HCT116 (cell line): ENCODE results near the gene TARBP1. TPM values are rescaled to one million over a fixed set of nuclear protein-coding genes. Genes with fewer than 3 reads are reported as not detected.

Source experiments
- ATAC-seq: fragments of 200-7000 bp; cut with Tn5 transposase; 2 replicates; pipeline ENCODE4 v1.9.1; 2020; ENCODE audit warnings: mild to moderate bottlenecking, moderate library complexity
- BruUV-seq: library from RNA; stranded (reverse); fragments of 400-500 nt; replicated peaks from 2 replicates; lab custom pipeline; 2021; lab: Mats Ljungman, UMichigan
- CTCF ChIA-PET: fragments of 300-600 bp; sonication (Branson Sonifier 250); formaldehyde crosslinking; loops from one replicate; lab custom pipeline; 2021; ENCODE audit warnings: antibody characterized with exemption; lab: Charles Lee
- POLR2A ChIA-PET: fragments of 300-600, 350-600 bp; sonication (Branson Sonifier 250); formaldehyde crosslinking; loops from one replicate; lab custom pipeline; 2021; ENCODE audit warnings: antibody characterized with exemption; lab: Charles Lee
- RAD21 ChIA-PET, 2 experiments: fragments of 300-600 bp; sonication (Branson Sonifier 250); formaldehyde crosslinking; loops; one replicate each; lab custom pipeline; 2023; ENCODE audit warnings: low total read pairs in 2 of 2; ENCODE audit not compliant: uncharacterized antibody in 2 of 2, unreplicated experiment in 2 of 2, low non-redundant PET in 1 of 2; lab: Charles Lee
- DNase-seq: peaks from one replicate; pipeline ENCODE4 v3.0.0-alpha.2; 2010; ENCODE audit warnings: low read depth, low spot score
- H2AFZ ChIP-seq: fragments of 200-600 bp; shearing (Covaris generic), sonication (generic); 2 replicates; pipeline ENCODE4 v1.6.1; 2017; ENCODE audit warnings: low read depth, mixed run types, mixed read lengths, antibody characterized with exemption, low read length; ENCODE audit not compliant: poor library complexity, severe bottlenecking
- H3K27ac ChIP-seq: 2 replicates; pipeline ENCODE4 v1.5.1; 2012; ENCODE audit warnings: low read depth, low read length
- H3K27me3 ChIP-seq: fragments of 200-600 bp; sonication (generic); 2 replicates; pipeline ENCODE4 v1.6.1; 2016; ENCODE audit warnings: mixed run types, low read length, mixed read lengths; ENCODE audit not compliant: insufficient read depth
- H3K36me3 ChIP-seq, 2 experiments: fragments of 200-500 bp in 1 of 2; fragments of 200-600 bp in 1 of 2; sonication (Bioruptor generic) in 1 of 2; sonication (generic) in 1 of 2; 2 replicates each; pipeline versions ENCODE4 v1.5.1 to v1.6.1; 2014 to 2016; ENCODE audit warnings: low read length in 2 of 2, inconsistent platforms in 1 of 2, mixed read lengths in 1 of 2, mixed run types in 1 of 2; ENCODE audit not compliant: insufficient read depth in 2 of 2, control insufficient read depth in 1 of 2
- H3K4me1 ChIP-seq, 2 experiments: fragments of 200-600 bp in 1 of 2; sonication (generic) in 1 of 2; 2 replicates each; pipeline versions ENCODE4 v1.5.1 to v1.6.1; 2012 to 2017; ENCODE audit warnings: low read length in 2 of 2, inconsistent platforms in 1 of 2, mild to moderate bottlenecking in 1 of 2, mixed read lengths in 1 of 2, mixed run types in 1 of 2, moderate library complexity in 1 of 2; ENCODE audit not compliant: insufficient read depth in 2 of 2, control insufficient read depth in 1 of 2
- H3K4me2 ChIP-seq: fragments of 200-600 bp; sonication (generic); 2 replicates; pipeline ENCODE4 v1.6.1; 2017; ENCODE audit warnings: mixed run types, low read length, mixed read lengths
- H3K4me3 ChIP-seq, 2 experiments: fragments of 200-600 bp in 1 of 2; sonication (generic) in 1 of 2; replicated peaks in 1 of 2; 2 replicates each; pipeline ENCODE4 v1.5.1; 2011 to 2016; ENCODE audit warnings: low read length in 2 of 2, control low read depth in 1 of 2, low read depth in 1 of 2, mild to moderate bottlenecking in 1 of 2, mixed read lengths in 1 of 2, mixed run types in 1 of 2
- H3K79me2 ChIP-seq: fragments of 200-600 bp; sonication (generic); 2 replicates; pipeline ENCODE4 v1.6.1; 2017; ENCODE audit warnings: mild to moderate bottlenecking, mixed run types, low read length, moderate library complexity, mixed read lengths; ENCODE audit not compliant: insufficient read depth
- H3K9ac ChIP-seq: fragments of 200-600 bp; sonication (generic); 2 replicates; pipeline ENCODE4 v1.6.1; 2016; ENCODE audit warnings: low read length, mixed read lengths
- H3K9me2 ChIP-seq: fragments of 200-600 bp; sonication (generic), shearing (Covaris generic); 2 replicates; pipeline ENCODE4 v1.6.1; 2017; ENCODE audit warnings: mixed run types, mild to moderate bottlenecking, moderate library complexity; ENCODE audit not compliant: insufficient read depth
- H3K9me3 ChIP-seq, 2 experiments: fragments of 200-500 bp in 1 of 2; fragments of 200-600 bp in 1 of 2; sonication (Bioruptor generic) in 1 of 2; sonication (generic) in 1 of 2; 2 replicates each; pipeline ENCODE4 v1.6.1; 2014 to 2017; ENCODE audit warnings: low read length in 2 of 2, mixed read lengths in 2 of 2, inconsistent platforms in 1 of 2, low read depth in 1 of 2, mild to moderate bottlenecking in 1 of 2, mixed run types in 1 of 2, moderate library complexity in 1 of 2; ENCODE audit not compliant: control insufficient read depth in 1 of 2, insufficient read depth in 1 of 2
- H4K20me1 ChIP-seq: fragments of 200-600 bp; sonication (generic), shearing (Covaris generic); 2 replicates; pipeline ENCODE4 v1.6.1; 2017; ENCODE audit warnings: mixed run types, mild to moderate bottlenecking, moderate library complexity; ENCODE audit not compliant: insufficient read depth
- CBX3 ChIP-seq: IDR thresholded peaks from 2 replicates; pipeline ENCODE4 v1.6.1; 2012; ENCODE audit warnings: low read depth
- CEBPB ChIP-seq: IDR thresholded peaks from 2 replicates; pipeline ENCODE4 v1.6.1; 2012; ENCODE audit warnings: low read depth
- EGR1 ChIP-seq: IDR thresholded peaks from 2 replicates; pipeline ENCODE4 v1.6.1; 2012; ENCODE audit warnings: low read depth
- ELF1 ChIP-seq: IDR thresholded peaks from 2 replicates; pipeline ENCODE4 v1.6.1; 2012; ENCODE audit warnings: low read depth, borderline replicate concordance
- EZH2phosphoT487 ChIP-seq: fragments of 200-600 bp; IDR thresholded peaks from 2 replicates; pipeline ENCODE4 v1.6.1; 2018; ENCODE audit warnings: antibody characterized with exemption, borderline replicate concordance
- FOSL1 ChIP-seq: IDR thresholded peaks from 2 replicates; pipeline ENCODE4 v1.6.1; 2012; ENCODE audit warnings: low read depth
- JUND ChIP-seq: IDR thresholded peaks from 2 replicates; pipeline ENCODE4 v1.6.1; 2012
- MAX ChIP-seq: IDR thresholded peaks from 2 replicates; pipeline ENCODE4 v1.6.1; 2012
- POLR2A ChIP-seq: IDR thresholded peaks from 2 replicates; pipeline ENCODE4 v1.7.0; 2011; ENCODE audit warnings: borderline replicate concordance; ENCODE audit not compliant: insufficient read depth, insufficient read length; ENCODE audit errors: extremely low read depth
- POLR2AphosphoS5 ChIP-seq: IDR thresholded peaks from 2 replicates; pipeline ENCODE4 v1.6.1; 2011; ENCODE audit warnings: mild to moderate bottlenecking, low read depth, low read length, moderate library complexity
- RAD21 ChIP-seq: IDR thresholded peaks from 2 replicates; pipeline ENCODE4 v1.6.1; 2012; ENCODE audit warnings: low read depth, mild to moderate bottlenecking
- SIN3A ChIP-seq: IDR thresholded peaks from 2 replicates; pipeline ENCODE4 v1.6.1; 2012; ENCODE audit warnings: low read depth
- TCF7L2 ChIP-seq: IDR thresholded peaks from 2 replicates; pipeline ENCODE4 v1.7.0; 2011; ENCODE audit warnings: borderline replicate concordance, inconsistent platforms; ENCODE audit not compliant: insufficient read depth, insufficient read length; ENCODE audit errors: extremely low read depth
- YY1 ChIP-seq: IDR thresholded peaks from 2 replicates; pipeline ENCODE4 v1.6.1; 2011; ENCODE audit warnings: low read length, low read depth, moderate library complexity, mild to moderate bottlenecking; ENCODE audit not compliant: insufficient replicate concordance; ENCODE audit errors: extremely low read depth
- ZFX ChIP-seq: fragments of 450-650 bp; IDR thresholded peaks from 2 replicates; pipeline ENCODE4 v1.6.1; 2017
- ZNF274 ChIP-seq: fragments of 200-500 bp; sonication (Bioruptor generic); IDR thresholded peaks from 2 replicates; pipeline ENCODE4 v1.6.1; 2014; ENCODE audit warnings: mild to moderate bottlenecking, low read depth, low read length, inconsistent platforms
- intact Hi-C: fragments of 100-400 bp; cut with micrococcal nuclease; formaldehyde crosslinking; loops from 2 replicates; pipeline ENCODE4 v1.10.0; 2022
- total RNA-seq: library from RNA; stranded (reverse); gene quantifications from one replicate; pipeline ENCODE4 v1.2.1, GENCODE V29; 2021; ENCODE audit not compliant: unreplicated experiment
- TF ChIP-seq, protein P1 (sequence below), 3 experiments: fragments of 200-600 bp in 1 of 3; sonication (generic) in 1 of 3; IDR thresholded peaks in 2 of 3; conservative IDR thresholded peaks in 1 of 3; 2 replicates each; pipeline ENCODE4 v1.5.1; 2012 to 2017; ENCODE audit warnings: low read depth in 2 of 3, low read length in 2 of 3, antibody characterized with exemption in 1 of 3, borderline replicate concordance in 1 of 3, control low read depth in 1 of 3, mild to moderate bottlenecking in 1 of 3, mixed read lengths in 1 of 3, mixed run types in 1 of 3, moderate library complexity in 1 of 3; ENCODE audit not compliant: insufficient read depth in 1 of 3
- TF ChIP-seq, protein P2 (sequence below): IDR thresholded peaks from 2 replicates; pipeline ENCODE4 v1.6.1; 2012

Gene TARBP1
- total RNA-seq, 1 experiment from 2014 or later: 17.2 TPM

- RAD21 ChIA-PET: no interaction called here
- H3K4me3 ChIP-seq: no peak overlapping the region
- TF ChIP-seq RAD21 (peak; percentile 44), JUND (no peak), CBX3 (no peak), ZNF274 (no peak), FOSL1 (no peak), MAX (no peak)
- TF ChIP-seq, protein P1, sequence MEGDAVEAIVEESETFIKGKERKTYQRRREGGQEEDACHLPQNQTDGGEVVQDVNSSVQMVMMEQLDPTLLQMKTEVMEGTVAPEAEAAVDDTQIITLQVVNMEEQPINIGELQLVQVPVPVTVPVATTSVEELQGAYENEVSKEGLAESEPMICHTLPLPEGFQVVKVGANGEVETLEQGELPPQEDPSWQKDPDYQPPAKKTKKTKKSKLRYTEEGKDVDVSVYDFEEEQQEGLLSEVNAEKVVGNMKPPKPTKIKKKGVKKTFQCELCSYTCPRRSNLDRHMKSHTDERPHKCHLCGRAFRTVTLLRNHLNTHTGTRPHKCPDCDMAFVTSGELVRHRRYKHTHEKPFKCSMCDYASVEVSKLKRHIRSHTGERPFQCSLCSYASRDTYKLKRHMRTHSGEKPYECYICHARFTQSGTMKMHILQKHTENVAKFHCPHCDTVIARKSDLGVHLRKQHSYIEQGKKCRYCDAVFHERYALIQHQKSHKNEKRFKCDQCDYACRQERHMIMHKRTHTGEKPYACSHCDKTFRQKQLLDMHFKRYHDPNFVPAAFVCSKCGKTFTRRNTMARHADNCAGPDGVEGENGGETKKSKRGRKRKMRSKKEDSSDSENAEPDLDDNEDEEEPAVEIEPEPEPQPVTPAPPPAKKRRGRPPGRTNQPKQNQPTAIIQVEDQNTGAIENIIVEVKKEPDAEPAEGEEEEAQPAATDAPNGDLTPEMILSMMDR (IDR thresholded peaks at IDR 0.05 in 2 of 3, conservative IDR thresholded peaks at IDR 0.05 in 1 of 3; ENCODE audit: borderline replicate concordance in 1 of 3, insufficient read depth in 1 of 3, low read depth in 2 of 3, low read length in 2 of 3): peak in 2 of 3 experiments; percentile 24 to 30; a peak in 2 of 6 replicates
- H4K20me1 ChIP-seq: no peaks in the 10 kb centered on the region
- no peaks in the 10 kb centered on the region for H3K79me2 ChIP-seq
- no TSS peak for BruUV-seq
- no peak overlapping the region for H2AFZ ChIP-seq
- no peaks in the 10 kb centered on the region for H3K4me1 ChIP-seq
- H3K9me3 ChIP-seq: no peaks in the 10 kb centered on the region
- H3K36me3 ChIP-seq: no peaks in the 10 kb centered on the region
- no peak overlapping the region for H3K27ac ChIP-seq
- CTCF ChIA-PET: no interaction called here
- no peaks in the 10 kb centered on the region for H3K9me2 ChIP-seq
- DNase-seq: no peak
- H3K4me2 ChIP-seq: no peak overlapping the region
- intact Hi-C loops: no loop called here
- H3K27me3 ChIP-seq: no peaks in the 10 kb centered on the region
- POLR2A ChIA-PET: no interaction called here
- no peak for ATAC-seq
- H3K9ac ChIP-seq: no peak overlapping the region
These were observed 69.7 kb downstream of the TARBP1 start for GRCh38 chr1:234409328-234409727.

DNA sequence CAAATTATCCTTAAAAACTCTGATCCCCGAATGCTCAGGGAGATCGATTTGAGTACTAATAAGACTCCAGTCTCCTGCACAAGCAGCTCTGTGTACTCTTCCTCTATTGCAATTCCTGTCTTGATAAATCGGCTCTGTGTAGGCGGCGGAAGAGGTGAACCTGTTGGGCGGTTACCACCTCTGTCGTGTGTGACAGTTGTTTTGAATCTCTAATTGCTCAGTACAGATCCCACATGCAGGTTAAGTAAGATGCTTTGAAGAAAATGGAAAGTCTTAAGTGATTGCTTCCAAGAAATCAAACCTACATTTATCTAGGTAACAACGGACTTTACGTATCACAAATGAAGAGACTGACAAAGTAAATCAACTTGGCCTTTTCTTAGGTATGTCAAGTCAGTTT lies 70.2 kb downstream of the TARBP1 start:
- Histone ChIP-seq H3K36me3 (no peaks in the 10 kb centered on the region), H3K27ac (no peak overlapping the region), H3K9me2 (no peaks in the 10 kb centered on the region), H4K20me1 (no peaks in the 10 kb centered on the region), H2AFZ (no peak overlapping the region), H3K9ac (no peak overlapping the region), H3K27me3 (no peaks in the 10 kb centered on the region), H3K4me1 (no peaks in the 10 kb centered on the region), H3K4me2 (no peak overlapping the region), H3K79me2 (no peaks in the 10 kb centered on the region), H3K9me3 (no peaks in the 10 kb centered on the region), H3K4me3 (no peak overlapping the region)
- no peak for ATAC-seq
- RAD21 ChIA-PET: no interaction called here
- CTCF ChIA-PET: no interaction called here
- no TSS peak for BruUV-seq
- intact Hi-C loops: no loop called here
- POLR2A ChIA-PET: no interaction called here
- DNase-seq: no peak
- TF ChIP-seq ZFX: no peak
- TF ChIP-seq CEBPB: no peak
- TF ChIP-seq, protein P2, sequence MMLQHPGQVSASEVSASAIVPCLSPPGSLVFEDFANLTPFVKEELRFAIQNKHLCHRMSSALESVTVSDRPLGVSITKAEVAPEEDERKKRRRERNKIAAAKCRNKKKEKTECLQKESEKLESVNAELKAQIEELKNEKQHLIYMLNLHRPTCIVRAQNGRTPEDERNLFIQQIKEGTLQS: no peak
- TF ChIP-seq, protein P1 (IDR thresholded peaks at IDR 0.05 in 2 of 3, conservative IDR thresholded peaks at IDR 0.05 in 1 of 3; ENCODE audit: borderline replicate concordance in 1 of 3, insufficient read depth in 1 of 3, low read depth in 2 of 3, low read length in 2 of 3): no peak
- TF ChIP-seq ZNF274: no peak
- no peak for TF ChIP-seq FOSL1
- TF ChIP-seq POLR2A: no peak
- TF ChIP-seq POLR2AphosphoS5: no peak
- TF ChIP-seq YY1: no peak
- no peak for TF ChIP-seq JUND
- no peak for TF ChIP-seq TCF7L2
- no peak for TF ChIP-seq ELF1
- no peak for TF ChIP-seq RAD21
- no peak for TF ChIP-seq SIN3A
- TF ChIP-seq EGR1: no peak
- no peak for TF ChIP-seq EZH2phosphoT487
